ENCODE data around the gene SRCAP.
A peak's percentile ranks its signal among the peaks of the same experiment; 100 is the strongest.

SRCAP gene

DNA sequence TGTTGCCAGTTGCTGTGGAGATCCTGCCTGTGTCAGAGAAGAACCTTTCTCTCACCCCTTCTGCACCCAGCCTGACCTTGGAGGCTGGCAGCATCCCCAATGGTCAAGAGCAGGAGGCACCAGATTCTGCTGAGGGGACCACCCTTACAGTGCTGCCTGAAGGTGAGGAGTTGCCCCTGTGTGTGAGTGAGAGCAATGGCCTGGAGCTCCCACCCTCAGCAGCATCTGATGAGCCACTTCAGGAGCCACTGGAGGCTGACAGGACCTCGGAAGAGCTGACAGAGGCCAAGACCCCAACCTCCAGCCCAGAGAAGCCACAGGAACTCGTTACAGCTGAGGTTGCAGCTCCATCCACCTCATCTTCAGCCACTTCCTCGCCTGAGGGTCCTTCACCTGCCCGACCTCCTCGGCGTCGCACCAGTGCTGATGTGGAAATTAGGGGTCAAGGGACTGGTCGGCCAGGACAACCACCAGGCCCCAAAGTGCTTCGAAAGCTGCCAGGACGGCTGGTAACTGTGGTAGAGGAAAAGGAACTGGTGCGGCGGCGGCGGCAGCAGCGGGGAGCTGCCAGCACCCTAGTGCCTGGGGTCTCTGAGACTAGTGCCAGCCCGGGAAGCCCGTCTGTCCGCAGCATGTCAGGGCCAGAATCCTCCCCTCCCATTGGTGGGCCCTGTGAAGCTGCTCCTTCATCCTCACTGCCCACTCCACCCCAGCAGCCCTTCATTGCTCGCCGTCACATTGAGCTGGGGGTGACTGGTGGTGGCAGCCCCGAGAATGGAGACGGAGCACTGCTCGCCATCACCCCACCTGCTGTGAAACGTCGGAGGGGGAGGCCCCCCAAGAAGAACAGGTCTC, 39.0 kb downstream of the SRCAP start:
- DNase-seq, result no peak

DNA sequence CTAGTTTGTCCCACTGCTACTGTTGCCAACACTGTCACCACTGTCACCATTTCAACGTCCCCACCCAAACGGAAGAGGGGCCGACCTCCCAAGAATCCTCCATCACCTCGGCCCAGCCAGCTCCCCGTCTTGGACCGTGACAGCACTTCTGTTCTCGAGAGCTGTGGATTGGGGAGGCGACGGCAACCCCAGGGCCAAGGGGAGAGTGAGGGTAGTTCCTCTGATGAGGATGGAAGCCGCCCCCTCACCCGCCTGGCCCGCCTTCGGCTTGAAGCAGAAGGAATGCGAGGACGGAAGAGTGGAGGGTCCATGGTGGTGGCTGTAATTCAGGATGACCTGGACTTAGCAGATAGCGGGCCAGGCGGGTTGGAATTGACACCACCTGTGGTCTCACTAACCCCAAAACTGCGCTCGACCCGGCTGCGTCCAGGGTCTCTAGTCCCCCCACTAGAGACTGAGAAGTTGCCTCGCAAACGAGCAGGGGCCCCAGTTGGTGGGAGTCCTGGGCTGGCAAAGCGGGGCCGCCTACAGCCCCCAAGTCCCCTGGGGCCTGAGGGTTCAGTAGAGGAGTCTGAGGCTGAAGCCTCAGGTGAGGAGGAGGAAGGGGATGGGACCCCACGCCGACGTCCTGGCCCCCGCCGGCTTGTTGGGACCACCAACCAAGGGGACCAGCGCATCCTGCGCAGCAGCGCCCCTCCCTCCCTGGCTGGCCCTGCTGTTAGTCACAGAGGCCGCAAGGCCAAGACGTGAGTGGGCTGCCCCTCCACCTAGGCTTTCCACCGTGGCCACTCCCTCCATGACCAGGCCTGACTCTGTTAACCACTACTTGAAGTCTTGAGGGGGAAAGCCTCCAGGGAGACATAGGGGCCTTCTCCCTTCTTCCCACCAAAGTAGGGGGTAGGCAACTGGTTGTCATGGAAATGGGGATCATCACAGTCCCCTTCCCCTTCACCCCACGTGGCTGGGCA, 40.3 kb downstream of the SRCAP start:
- DNase-seq, result no peak

DNA sequence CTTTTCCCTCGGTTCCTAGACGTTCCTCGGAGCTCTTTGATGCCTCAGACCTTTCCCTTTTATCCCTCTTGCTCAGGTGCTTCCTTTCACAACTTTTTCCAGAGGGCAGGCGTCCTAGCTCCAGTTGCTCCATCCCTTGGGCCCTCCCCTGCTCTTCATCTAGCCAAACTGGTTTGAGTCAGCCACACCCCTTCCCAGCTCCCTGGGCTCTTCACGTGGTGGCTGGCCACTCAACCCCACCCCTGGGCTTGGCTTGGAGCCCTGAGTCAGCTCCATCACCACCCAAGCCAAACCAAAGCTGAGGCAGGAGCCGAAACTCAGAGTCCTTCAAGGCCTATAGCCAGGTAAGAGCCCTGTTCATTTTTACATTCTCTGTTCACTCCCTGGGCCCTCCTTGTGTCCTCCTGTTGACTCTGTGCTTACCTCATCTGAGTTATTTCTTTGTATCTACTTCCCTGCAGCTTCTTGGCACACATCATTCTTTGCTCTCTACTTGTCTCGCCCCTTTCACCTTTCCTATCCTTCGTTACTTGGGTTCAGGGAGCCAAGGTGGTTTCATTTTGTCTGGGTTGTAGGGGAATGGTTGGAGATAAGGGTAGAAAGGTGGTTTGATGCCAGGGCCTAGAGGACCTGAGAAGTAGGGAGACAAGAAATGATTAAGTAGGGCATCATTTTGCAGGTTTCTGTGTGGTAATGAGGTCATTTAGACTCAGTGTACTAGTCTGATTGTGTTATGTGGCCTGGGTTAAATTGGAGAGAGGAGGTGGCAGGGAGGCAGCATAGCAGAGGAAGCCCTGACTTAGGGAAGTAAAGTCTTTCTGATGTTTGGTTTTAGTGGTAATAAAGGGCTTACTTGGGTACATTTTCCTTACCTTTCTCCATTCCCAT, 41.6 kb downstream of the SRCAP start:
- peak; percentile 54 for DNase-seq

DNA sequence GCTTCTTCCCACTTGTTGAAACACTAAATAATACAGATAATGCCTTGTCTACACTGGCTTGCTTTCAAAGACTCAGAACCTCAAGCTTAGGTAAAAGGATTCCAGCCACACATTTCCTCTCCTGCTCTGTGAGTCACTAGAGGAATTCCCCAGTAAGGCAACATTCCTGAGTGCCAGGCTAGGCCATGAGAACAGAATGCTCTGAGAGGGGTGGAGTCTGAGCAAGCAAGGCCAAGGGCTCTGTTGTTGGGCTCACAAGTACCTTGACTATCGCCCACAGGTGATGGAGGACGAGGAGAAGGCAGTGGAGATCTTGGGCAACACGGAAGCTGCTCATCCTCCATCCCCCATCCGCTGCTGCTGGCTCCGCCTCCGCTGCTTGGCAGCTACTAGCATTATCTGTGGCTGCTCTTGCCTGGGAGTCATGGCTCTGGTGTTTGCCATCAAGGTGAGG, 42.5 kb downstream of the SRCAP start:
- no peak for DNase-seq

DNA sequence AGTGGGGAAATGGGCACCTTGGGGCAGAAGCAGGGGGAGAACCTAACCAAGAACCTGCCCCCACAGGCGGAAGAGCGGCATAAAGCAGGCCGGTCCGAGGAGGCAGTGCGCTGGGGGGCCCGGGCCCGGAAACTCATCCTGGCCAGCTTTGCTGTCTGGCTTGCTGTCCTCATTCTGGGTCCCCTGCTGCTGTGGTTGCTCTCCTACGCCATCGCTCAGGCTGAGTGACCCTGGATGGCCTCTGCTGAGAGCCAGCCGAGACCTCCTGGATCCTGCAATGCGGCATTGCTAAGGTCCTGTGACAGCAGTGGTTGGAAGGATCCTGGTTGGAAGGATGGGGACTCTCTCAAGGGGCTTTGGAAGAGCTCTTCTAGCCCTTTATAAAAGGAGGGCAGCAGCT, 44.7 kb downstream of the SRCAP start:
- DNase-seq, result peak; percentile 60

DNA sequence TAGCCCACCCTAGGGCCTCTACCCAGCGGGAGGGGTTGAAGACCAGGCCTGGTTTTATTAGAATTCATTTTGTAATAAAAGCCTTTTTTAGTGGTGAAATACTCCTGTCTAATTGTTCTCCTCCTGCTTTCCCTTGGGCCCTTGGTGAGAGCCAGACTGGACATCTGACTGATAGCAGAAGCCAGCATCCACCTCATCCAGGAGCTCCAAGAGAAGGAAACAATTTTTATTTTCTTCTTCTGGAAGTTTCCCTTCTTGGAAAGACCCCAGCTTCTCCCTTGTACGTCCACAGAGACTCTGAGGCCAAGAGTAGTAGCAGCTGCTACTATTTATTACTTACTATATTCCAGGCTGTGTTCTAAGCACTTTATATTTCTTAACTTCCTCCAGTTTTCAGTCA, 45.2 kb downstream of the SRCAP start:
- DNase-seq, result peak; percentile 75

DNA sequence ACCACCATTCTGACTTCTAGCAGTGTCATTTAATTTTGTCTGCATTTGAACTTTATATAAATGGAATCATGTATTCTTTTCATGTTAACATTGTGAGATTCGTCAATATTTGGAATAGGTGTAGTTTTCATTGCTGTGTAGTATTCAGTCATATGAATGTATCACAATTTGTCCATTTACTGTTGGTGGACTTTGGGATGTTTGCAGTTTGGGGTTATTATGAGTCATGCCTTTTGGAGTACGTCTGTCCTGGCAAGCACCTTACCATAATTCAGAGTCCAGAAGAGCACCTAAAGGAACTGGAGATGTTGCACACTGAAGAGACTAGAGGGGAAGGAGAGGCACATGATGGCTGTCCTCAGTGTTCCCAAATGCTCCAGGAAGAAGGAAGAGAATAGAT, 46.1 kb downstream of the SRCAP start:
- no peak for DNase-seq

DNA sequence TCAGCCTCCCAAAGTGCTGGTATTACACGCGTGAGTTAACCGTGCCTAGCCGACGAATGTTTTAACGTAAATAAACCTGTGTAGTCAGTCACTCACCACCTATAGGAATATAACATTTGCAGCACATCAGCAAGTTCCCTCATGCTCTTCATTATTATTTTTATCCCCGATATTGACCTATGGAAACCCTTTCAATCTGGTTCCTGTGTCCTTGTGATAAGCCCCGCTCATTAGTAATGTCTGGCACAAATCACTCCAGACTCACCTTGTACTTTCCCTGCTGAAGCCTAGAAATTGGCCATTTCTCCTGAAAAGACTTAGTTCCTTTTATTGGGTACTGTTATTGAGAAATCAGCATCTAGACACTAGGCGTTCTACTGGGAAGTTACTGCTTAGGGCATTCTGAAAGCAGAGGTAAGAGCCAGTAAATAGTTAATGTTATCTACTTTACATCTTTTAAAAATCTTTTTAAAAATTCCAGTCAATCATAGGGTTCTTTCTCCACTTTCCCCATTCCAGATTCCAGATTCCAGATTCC, 47.7 kb downstream of the SRCAP start:
- DNase-seq, result no peak

DNA sequence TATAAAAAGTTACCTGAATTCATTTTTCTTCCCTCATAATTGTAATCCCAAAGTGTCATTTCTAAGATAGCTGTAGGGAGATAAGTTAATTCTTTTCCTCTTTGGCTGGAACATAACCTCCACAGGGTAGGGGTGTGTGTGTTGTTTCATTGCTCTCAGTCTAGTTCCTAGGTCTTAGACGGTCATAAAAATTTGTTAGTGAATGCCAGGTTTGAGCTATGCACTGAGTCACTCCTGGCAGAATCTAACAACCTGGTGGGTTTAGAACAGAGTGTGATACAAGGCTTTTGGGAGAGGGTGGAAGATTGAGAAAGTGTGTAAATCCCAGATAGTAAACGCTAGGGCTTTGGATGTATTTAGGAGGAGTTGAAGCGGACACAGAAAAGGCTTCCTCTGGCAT, 48.4 kb downstream of the SRCAP start:
- DNase-seq, result no peak

DNA sequence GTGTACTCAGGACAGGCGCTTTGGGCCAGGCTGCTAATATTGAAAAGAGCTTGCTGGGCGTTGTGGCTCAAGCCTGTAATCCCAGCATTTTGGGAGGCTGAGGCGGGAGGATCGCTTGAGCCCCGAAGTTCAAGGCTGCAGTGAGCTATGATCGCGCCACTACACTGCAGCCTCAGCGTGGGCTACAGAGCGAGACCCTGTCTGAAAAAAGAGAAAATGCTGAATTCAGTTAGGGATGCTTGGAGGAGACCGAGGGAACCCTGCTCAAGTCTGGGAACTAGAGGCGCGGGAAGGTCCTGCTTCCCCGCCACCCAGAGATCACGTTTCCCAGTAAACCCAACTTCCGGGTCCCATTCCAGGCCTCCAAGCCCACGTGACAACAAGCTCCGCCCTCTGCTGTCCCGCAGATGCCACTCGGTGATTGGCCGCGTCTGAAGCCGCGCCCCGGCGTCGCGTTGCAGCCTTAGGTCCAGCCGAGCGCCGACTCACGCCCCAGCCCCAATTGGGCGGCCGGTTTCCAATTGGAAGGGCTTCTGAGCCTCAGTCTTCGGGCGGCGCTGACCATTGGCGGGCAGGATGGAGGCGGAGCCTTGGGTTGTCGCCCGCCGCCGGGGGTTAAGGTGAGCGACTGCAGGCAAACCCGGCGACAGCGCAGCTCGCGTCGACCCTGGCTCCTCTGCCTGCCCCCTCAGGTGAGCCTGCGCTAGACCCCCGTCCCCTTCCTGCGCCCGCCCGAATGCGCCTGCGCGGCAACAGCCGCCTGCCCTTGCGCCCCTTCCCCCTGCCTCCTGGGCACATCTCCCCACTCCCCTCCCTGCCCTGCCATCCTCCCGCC, 49.0 kb downstream of the SRCAP start, which contains the start of gene PHKG2:
Gene PHKG2 (plus strand): TSS at position 627 of the 835 bp plus-strand sequence. CDS start 396 bp downstream, outside the sequence.
- DNase-seq, result peak; percentile 99

DNA sequence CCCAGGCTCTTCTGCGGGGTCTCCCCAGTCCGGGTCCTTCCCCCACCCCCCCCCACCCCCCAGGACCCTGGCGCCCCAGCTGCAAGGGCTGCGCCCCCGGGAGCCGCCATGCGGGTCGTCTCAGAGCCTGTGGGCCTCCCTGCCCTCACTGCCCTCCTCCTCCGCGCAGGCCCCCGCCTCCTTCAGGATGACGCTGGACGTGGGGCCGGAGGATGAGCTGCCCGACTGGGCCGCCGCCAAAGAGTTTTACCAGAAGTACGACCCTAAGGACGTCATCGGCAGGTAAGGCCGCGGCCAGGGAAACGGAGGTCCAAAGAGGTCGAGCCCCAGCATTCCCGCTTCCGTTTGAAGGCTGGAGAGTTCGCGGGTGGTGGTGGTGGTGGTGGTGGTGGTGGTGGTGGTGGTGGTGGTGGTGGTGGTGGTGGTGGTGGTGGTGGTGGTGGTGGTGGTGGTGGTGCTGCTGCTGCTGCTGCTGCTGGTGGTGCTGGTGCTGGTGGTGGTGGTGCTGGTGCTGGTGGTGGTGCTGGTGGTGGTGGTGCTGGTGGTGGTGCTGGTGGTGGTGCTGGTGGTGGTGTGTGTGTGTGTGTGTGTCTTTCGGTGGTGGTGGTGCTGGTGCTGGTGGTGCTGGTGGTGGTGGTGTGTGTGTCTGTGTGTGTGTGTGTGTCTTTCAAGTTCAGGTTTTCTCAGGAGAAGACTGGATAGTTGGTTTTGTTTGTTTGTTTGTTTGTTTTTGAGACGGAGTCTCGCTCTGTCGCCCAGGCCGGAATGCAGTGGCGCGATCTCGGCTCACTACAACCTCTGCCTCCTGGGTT, 49.9 kb downstream of the SRCAP start:
- DNase-seq, result peak; percentile 57

DNA sequence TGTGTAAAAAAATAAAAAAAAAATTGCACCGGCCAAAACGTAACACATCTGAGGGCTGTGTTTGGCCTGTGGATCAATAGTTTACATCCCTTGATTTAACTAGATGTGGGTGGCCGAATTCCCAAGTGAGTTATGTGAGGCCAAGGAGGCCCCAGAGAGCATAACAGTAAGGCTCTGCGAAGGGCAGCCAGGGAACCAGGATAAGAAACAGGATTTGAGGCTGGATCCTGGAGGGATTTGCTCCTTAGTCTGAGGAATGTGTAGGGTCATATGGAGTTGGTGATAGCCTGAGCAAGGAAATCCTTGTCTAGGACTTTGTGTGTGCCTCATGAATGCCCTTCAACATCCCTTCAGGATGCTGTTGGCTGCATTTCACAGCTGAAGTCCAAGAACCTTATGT, 51.2 kb downstream of the SRCAP start:
- DNase-seq, result no peak

DNA sequence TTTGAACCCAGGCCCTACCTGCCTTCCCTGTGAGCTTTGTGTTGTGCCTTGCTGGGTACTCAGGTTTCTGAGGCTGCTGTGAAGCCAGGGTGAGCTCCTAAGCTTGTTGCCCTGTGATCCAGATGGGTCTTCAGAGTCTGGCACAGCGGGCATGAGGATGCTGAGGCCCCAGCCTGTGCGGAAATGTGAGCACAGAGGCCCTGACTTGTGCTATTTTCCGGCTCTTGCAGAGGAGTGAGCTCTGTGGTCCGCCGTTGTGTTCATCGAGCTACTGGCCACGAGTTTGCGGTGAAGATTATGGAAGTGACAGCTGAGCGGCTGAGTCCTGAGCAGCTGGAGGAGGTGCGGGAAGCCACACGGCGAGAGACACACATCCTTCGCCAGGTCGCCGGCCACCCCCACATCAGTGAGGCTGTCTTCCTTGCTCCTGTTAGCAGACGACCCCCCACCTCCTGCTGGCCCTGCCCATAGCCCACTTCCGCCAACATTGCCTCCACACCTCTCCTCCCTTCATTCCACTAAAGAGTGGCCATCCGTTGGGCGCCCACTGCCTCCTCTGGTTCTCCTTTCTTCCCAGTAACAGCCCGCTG, 52.0 kb downstream of the SRCAP start:
- no peak for DNase-seq

DNA sequence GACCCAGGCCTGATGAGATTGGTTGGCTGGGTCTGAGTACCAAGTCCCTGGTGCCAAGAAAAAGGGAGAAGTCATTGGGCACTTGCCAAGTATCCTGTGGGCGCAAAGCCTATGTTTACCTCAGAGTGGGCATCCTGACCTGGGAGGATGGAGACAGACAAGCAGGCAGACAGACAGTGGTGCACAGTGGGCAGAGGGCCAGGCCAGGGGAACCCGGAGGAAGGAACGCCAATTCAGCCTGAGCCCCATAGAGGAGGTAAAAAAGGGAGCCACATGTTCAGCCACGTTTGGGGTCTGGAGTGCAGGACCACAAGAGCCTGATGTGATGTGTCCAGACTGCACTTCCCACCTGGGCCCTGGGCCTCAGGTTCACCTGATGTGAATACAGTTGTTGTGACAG, 54.6 kb downstream of the SRCAP start:
- no peak for DNase-seq

DNA sequence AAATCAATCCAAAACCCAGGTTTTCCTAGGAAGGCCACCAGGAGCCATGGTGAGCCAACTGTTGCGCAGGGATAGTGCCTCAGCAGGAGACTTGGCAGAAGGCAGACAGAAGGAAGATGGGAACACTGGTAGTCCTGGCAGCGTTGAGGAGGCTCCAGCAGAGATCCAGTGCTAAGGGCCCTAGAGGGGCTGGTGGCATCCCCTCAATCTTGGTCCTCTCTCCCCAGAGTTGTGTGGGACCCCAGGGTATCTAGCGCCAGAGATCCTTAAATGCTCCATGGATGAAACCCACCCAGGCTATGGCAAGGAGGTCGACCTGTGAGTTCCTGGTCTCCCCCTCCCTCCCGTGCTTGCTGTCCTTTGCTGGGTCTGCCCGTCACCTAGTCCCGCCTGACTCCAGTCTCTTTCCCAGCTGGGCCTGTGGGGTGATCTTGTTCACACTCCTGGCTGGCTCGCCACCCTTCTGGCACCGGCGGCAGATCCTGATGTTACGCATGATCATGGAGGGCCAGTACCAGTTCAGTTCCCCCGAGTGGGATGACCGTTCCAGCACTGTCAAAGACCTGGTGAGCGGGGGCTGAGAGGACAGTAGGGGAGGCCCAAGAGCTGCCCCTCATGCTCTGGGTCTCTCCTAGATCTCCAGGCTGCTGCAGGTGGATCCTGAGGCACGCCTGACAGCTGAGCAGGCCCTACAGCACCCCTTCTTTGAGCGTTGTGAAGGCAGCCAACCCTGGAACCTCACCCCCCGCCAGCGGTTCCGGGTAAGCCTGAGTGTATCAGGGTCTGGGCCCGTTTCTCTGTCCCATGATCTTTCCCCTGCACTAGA, 57.2 kb downstream of the SRCAP start:
- no peak for DNase-seq

DNA sequence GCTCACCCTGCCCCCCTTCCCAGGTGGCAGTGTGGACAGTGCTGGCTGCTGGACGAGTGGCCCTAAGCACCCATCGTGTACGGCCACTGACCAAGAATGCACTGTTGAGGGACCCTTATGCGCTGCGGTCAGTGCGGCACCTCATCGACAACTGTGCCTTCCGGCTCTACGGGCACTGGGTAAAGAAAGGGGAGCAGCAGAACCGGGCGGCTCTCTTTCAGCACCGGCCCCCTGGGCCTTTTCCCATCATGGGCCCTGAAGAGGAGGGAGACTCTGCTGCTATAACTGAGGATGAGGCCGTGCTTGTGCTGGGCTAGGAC, 57.8 kb downstream of the SRCAP start:
- no peak for DNase-seq

DNA sequence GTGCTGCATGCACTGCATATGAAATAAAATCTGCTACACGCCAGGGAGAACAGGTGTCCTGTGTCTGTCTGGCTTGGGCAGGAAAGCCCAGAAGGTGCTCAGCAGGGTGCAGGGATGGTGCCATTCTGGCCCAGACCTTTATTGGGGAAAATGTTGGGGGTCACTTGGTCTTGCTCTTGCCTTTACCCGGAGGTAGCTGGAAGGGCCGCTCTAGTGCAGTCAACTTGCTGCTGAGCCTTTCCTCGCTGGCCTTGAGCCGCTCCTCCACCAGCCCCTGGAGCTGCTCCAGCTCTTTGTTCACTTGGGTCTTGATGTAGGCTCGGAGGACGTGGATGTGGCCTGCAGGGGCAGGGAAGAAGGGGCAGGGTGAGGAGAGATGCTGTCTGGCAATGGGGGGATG, 58.3 kb downstream of the SRCAP start:
- DNase-seq, result no peak

DNA sequence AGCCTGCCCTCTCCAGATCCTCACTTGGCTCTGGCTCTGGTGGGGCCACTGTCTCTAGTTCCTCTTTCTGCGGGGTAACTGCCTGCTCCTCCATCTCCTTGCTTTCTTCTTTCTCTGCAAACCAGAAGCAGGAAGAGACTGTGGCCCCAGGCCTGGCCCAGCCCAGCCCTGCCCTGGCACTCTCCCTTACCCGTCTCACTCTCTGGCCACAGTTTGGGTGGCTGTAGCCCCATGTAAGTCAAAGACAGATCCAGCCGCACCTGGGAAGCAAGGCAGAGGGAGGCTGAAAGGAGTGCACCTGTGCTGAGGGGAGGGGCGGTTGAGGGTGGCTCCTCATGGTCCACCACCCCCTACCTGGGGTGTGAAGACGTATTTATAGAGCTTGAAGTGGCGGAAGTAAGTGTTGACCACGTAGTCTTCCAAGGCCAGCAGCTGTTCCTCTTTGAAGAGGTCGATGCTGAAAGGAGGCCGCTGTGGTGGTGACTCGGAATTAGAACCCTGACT, 60.1 kb downstream of the SRCAP start:
- DNase-seq, result peak; percentile 32

DNA sequence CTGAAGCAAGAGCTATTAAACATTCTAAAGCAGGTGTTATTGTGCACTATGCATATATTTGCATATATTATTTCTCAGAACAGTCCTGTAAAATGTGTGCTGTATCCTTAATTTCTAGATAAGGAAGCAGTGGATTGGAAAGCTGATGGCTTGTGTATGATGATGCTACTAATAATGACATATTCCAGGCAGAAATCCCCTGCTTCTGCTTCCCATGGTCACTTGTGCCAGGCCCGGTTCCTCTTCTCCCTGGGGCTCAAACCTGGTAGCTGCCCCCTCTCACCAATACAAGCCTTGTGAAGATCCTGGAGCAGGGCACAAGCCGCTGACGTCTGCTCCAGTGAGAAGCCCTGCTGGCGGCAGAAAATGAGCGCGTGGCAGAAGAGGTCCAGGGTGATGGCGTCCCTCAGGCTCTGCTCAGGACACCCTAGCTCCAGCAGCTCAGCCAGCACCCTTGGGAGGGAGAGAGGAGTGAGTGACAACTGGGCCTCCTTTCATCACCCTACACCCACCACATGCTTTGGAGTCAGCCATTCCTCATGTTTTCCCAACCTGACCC, 61.1 kb downstream of the SRCAP start:
- DNase-seq, result no peak

Measured in right hindlimb (tissue), 1 donor.